ENCODE data around the gene BCAS4. TPM values are rescaled to one million over a fixed set of nuclear protein-coding genes. Genes with fewer than 3 reads are reported as not detected.
A peak's percentile ranks its signal among the peaks of the same experiment; 100 is the strongest.
"Not testable (repeated sequence)": the region's sequence is repeated elsewhere in the genome, so short reads cannot be mapped to it uniquely, and the experiment has no call there.

Gene BCAS4
- total RNA-seq, 6 experiments from 2014 or later, result 0.31 to 1.4 (median 0.60) TPM

DNA sequence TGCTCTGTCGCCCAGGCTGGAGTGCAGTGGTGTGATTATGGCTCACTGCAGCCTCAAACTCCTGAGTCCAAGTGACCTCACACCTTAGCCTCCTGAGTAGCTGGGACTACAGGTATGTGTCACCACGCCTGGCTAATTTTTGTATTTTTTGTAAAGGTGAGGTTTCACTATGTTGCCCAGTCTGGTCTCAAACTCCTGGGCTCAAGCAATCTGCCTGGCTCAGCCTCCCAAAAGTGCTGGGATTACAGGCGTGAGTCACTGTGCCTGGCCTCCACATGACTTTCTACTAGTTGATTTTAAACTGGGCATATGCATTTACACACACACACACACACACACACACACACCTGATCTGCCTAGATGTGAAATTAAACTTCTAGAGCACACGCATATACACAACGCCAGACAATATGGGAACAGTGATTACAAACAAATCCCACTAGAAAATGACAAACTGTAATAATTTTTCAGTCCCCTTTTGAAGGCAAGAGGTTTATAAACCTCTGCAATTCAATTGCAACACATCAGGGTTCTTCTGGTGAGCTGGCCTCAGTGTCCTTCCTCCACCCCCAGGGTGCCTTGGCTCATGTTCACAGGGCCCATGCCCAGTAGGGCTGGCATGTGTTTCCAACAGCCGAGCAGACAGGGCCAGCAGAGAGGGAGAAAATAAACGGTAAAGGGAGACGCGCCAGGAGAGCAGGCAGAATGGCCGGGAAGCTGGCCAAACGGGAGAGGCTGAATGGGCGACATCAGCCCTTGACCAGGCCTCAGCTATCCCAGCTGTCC is 32.2 kb upstream of the BCAS4 start:
- peak overlapping the region; percentile 31 to 70 (median 63) for H3K27ac ChIP-seq
- WGBS (ENCODE audit: insufficient coverage, low coverage, low lambda C conversion rate, missing lambda C conversion rate), result 62% methylated on average over 10 of the region's 12 CpGs
- intact Hi-C loops (cut with DNase I), result no loop called here
- DNase-seq (peak; percentile 88 to 97 (median 95)), ATAC-seq (peak; percentile 85 to 98 (median 98))
- no peak overlapping the region for H3K4me3 ChIP-seq
- H3K9me3 ChIP-seq, result no peaks in the 10 kb centered on the region
- H3K36me3 ChIP-seq, result no peaks in the 10 kb centered on the region
- no peaks in the 10 kb centered on the region for H3K27me3 ChIP-seq
- peaks cover 0 to 26% (median 13%) of the 10 kb centered on the region in 4 donors for H3K4me1 ChIP-seq
- TF ChIP-seq, protein P1, sequence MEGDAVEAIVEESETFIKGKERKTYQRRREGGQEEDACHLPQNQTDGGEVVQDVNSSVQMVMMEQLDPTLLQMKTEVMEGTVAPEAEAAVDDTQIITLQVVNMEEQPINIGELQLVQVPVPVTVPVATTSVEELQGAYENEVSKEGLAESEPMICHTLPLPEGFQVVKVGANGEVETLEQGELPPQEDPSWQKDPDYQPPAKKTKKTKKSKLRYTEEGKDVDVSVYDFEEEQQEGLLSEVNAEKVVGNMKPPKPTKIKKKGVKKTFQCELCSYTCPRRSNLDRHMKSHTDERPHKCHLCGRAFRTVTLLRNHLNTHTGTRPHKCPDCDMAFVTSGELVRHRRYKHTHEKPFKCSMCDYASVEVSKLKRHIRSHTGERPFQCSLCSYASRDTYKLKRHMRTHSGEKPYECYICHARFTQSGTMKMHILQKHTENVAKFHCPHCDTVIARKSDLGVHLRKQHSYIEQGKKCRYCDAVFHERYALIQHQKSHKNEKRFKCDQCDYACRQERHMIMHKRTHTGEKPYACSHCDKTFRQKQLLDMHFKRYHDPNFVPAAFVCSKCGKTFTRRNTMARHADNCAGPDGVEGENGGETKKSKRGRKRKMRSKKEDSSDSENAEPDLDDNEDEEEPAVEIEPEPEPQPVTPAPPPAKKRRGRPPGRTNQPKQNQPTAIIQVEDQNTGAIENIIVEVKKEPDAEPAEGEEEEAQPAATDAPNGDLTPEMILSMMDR (IDR thresholded peaks at IDR 0.05), result peak in 1 of 4 donors; percentile 17
- TF ChIP-seq POLR2A (IDR thresholded peaks at IDR 0.05), result no peak

DNA sequence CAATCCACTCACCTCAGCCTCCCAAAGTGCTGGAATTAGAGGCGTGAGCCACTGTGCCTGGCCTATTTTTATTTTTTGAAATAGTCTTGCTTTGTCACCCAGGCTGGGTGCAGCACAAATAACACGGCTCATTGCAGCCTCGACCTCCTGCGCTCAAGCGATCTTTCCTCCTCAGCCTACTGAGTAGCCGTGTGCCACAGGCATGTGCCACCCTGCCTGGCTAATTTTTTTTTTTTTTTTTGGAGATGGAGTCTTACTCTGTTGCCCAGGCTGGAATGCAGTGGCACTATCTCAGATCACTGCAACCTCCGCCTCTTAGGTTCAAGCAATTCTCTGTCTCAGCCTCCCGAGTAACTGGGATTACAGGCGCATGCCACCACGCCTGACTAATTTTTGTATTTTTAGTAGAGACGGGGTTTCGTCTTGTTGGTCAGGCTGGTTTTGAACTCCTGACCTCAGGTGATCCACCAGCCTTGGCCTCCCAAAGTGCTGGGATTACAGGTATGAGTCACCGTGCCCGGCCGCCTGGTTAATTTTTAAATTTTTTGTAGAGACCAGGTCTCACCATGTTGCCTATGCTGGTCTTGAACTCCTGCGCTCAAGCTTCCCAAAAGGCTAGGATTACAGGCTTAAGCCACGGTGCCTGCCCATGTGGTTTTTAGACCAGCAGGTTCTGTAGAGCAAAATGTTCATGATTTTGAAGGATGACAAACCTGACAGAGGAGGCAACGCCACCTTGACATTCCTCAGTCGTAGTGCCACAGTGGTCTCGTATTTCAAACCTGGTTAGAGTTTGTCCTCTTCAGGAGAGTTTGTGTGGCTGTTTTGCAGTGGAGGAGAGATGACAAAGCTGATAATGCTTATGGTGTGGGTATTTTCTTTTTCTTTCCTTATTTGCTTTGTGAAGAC is 31.1 kb upstream of the BCAS4 start:
- DNase-seq, result peak in 2 of 3 donors; percentile 28 to 37
- H3K27me3 ChIP-seq; H3K36me3 ChIP-seq; H3K9me3 ChIP-seq; intact Hi-C loops (cut with DNase I); H3K4me3 ChIP-seq: not testable (repeated sequence)
- Histone ChIP-seq H3K27ac (peak overlapping the region in 1 of 3 donors; percentile 70), H3K4me1 (peaks cover 0 to 26% (median 13%) of the 10 kb centered on the region in 4 donors)
- 60% methylated on average over 17 of the region's 20 CpGs for WGBS (ENCODE audit: insufficient coverage, low coverage, low lambda C conversion rate, missing lambda C conversion rate)
- ATAC-seq, result peak in 1 of 4 donors; percentile 31

DNA sequence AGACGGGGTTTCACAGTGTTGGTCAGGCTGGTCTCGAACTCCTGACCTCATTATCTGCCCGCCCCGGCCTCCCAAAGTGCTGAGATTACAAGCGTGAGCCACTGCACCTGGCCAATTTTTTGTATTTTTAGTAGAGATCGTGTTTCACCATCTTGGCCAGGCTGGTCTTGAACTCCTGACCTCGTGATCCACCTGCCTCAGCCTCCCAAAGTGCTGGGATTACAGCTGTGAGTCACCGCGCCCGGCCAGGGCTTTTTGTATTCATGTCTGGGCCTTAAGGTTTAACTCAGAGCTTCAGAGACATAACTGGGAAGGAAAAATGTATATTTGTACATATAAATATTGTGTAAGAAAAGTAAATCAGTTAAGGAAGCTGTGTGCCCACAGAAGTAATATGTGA is 29.6 kb upstream of the BCAS4 start:
- H3K27me3 ChIP-seq; H3K36me3 ChIP-seq; intact Hi-C loops (cut with DNase I); H3K9me3 ChIP-seq; H3K27ac ChIP-seq; H3K4me3 ChIP-seq; ATAC-seq: not testable (repeated sequence)
- peak in 1 of 3 donors; percentile 0 for DNase-seq
- H3K4me1 ChIP-seq, result peaks cover 0 to 26% (median 13%) of the 10 kb centered on the region in 4 donors
- 72% methylated on average over 10 of the region's 10 CpGs for WGBS (ENCODE audit: insufficient coverage, low coverage, low lambda C conversion rate, missing lambda C conversion rate)

DNA sequence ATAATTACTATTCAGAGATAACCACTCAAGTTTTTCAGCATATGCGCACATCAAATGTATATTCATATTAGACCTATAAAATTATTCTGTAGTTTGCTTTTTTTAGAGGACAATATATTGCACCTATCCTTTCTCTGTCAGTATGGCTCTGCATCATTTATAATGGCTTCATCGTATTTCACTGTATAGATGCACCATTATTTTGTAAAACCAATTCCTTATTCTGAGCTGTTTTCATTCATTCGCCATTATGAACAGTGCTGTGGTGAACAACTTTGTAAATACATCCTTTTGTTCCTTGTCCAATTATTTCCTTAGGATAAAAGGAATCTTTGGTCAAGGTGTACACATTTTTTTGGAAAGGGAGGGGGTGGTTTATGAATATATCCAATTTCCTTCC is 29.2 kb upstream of the BCAS4 start:
- DNase-seq (no peak), ATAC-seq (no peak)
- H3K4me1 ChIP-seq, result peaks cover 0 to 26% (median 13%) of the 10 kb centered on the region in 4 donors
- H3K4me3 ChIP-seq, result no peak overlapping the region
- H3K27me3 ChIP-seq, result no peaks in the 10 kb centered on the region
- no peaks in the 10 kb centered on the region for H3K36me3 ChIP-seq
- TF ChIP-seq POLR2A (IDR thresholded peaks at IDR 0.05), result no peak
- TF ChIP-seq, protein P1 (IDR thresholded peaks at IDR 0.05), result no peak
- WGBS (ENCODE audit: insufficient coverage, low coverage, low lambda C conversion rate, missing lambda C conversion rate), result 66% methylated on average over 3 of the region's 3 CpGs
- no peak overlapping the region for H3K27ac ChIP-seq
- intact Hi-C loops (cut with DNase I), result no loop called here
- no peaks in the 10 kb centered on the region for H3K9me3 ChIP-seq

DNA sequence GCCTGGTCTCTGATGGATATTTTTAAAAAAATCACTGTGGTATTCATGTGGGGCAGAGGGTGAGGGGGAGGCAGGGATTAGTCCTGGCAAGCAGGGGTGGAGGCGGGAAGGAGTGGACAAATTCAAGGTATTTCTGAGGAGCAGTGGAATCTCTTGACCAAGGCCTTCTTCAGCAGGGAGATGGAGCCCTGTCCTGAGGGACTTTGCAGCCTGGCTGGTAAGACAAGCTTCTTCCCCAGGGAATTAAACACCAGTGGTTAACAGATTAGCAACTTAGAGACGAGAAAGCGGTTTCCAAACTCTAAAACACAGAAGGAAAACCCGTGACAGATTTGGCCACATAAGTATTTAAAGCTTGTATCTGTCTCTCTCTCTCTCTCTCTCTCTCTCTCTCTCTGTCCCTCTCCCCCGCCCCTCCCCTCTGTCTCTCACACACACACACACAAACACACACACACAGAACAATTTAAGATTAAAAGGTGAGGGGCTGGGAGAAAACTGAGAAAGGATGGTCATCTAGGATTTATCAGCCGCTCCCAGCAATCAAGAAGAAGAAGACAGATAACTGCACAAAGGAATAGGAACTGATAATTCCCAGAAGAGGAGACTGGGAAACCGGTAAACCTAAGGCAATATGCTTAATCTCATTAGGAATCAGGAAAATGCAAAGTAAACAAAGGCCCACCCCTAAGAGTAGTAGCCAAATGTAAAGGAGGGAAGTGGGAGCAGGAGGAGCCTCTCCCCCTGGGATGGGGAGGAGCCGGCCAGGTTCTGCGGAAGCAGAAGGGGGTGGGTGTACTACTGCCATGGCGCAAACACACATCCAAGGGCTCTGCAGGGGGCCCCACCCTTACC is 27.7 kb upstream of the BCAS4 start:
- 60% methylated on average over 6 of the region's 10 CpGs for WGBS (ENCODE audit: insufficient coverage, low coverage, low lambda C conversion rate, missing lambda C conversion rate)
- ATAC-seq; intact Hi-C loops (cut with DNase I); H3K9me3 ChIP-seq; H3K4me3 ChIP-seq; H3K27me3 ChIP-seq; H3K36me3 ChIP-seq; H3K27ac ChIP-seq: not testable (repeated sequence)
- peaks cover 0 to 18% (median 8%) of the 10 kb centered on the region in 4 donors for H3K4me1 ChIP-seq
- DNase-seq, result peak in 1 of 3 donors; percentile 9

DNA sequence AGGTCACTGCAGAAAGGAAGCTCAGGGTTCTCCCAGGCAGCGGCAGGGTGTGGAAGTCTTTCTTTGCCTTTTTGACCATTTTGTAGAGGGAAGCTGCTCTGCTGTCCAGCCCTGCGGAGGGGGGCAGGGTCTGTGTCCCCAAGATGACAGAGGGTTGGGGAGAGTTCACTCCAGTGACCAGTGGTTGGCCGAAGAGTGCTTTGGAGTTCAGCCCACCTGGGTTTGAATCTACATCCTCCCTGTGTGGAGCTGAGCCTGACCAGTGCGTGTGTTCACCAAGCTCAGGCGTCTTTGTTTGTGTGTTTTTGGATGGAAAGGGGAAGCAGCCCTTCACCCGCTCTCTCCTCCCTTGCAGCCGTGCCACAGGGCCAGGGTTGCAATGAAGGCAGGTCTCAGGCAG is 25.9 kb upstream of the BCAS4 start:
- peak in 1 of 3 donors; percentile 11 for DNase-seq
- H3K9me3 ChIP-seq; H3K4me3 ChIP-seq; intact Hi-C loops (cut with DNase I); H3K27me3 ChIP-seq; H3K27ac ChIP-seq; H3K36me3 ChIP-seq; H3K4me1 ChIP-seq: not testable (repeated sequence)
- 20% methylated on average over 1 of the region's 7 CpGs for WGBS (ENCODE audit: insufficient coverage, low coverage, low lambda C conversion rate, missing lambda C conversion rate)
- ATAC-seq, result peak in 1 of 4 donors; percentile 21

DNA sequence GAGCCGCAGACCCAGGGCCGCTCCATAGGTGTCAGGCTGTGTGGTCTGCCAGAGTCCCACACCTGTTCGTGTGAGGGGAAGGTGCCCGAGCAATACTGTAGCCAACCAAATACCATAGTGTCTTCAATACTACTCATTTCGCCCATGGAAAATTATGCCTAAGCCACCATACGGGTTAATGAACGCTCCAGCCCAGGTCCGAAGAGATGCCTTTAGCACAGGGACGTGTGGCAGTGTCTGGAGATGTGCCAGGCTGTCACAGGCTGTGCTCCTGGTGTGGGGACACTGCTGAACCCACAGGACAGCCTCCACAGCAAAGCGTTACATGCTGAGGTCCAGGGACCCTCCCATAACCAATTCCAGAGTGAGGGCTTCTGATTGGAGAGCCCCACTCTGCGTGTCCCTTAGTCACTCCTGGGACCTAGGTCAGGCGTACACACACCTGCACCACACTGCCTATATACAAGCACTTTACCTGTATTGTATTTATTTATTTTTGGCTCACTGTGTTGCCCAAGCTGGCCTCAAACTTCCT is 25.2 kb upstream of the BCAS4 start:
- intact Hi-C loops (cut with DNase I); H3K27ac ChIP-seq; H3K4me1 ChIP-seq; H3K4me3 ChIP-seq; H3K36me3 ChIP-seq; H3K9me3 ChIP-seq; H3K27me3 ChIP-seq: not testable (repeated sequence)
- ATAC-seq, result peak in 1 of 4 donors; percentile 14
- 29% methylated on average over 1 of the region's 12 CpGs for WGBS (ENCODE audit: insufficient coverage, low coverage, low lambda C conversion rate, missing lambda C conversion rate)
- peak in 1 of 3 donors; percentile 13 for DNase-seq

DNA sequence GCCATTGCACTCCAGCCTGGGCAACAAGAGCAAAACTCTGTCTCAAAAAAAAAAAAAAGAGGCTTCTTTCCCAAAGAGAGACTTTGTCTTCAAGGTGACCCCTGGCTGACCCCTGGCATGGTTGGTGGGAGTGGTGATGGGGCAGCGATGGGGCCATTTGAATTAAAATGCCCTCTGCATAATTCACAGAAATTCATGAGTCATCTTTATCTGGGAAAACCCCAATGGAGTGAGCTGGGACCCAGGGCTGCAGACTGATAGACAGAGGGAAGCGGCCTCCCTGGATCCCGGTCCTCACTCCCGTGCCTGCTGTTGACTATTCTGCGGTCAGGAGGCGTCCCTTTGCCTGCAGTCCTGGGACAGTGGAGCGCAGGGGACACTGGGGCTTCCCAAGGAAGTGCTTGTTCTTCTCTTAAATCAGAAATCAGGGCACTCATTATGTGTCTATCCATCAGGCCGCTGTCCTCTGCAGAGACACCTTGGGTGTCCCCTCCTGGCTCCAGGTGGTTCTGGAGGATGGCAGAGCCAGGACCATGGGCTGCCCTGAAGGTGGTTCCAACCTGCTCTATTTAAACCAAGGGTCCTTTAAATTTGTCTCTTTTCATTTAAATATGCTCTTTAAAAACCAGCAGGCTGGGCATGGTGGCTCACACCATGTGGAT is 23.3 kb upstream of the BCAS4 start:
- DNase-seq, result peak in 2 of 3 donors; percentile 7 to 15
- intact Hi-C loops (cut with DNase I); H3K36me3 ChIP-seq; H3K27ac ChIP-seq; H3K4me3 ChIP-seq; H3K9me3 ChIP-seq; H3K4me1 ChIP-seq; H3K27me3 ChIP-seq: not testable (repeated sequence)
- peak in 1 of 4 donors; percentile 48 for ATAC-seq
- 80% methylated on average over 1 of the region's 8 CpGs for WGBS (ENCODE audit: insufficient coverage, low coverage, low lambda C conversion rate, missing lambda C conversion rate)

All from right lobe of liver (tissue), 6 donors.